HCT116 (cell line): ENCODE measurements around the gene ABHD16B. TPM values are rescaled to one million over a fixed set of nuclear protein-coding genes. Genes with fewer than 3 reads are reported as not detected.
A peak's percentile ranks its signal among the peaks of the same experiment; 100 is the strongest.

ENCODE experiments used
- ATAC-seq: fragments of 200-7000 bp; cut with Tn5 transposase; 2 replicates; pipeline ENCODE4 v1.9.1; 2020; ENCODE audit warnings: mild to moderate bottlenecking, moderate library complexity
- BruUV-seq: library from RNA; stranded (reverse); fragments of 400-500 nt; replicated peaks from 2 replicates; lab custom pipeline; 2021; lab: Mats Ljungman, UMichigan
- CTCF ChIA-PET: fragments of 300-600 bp; sonication (Branson Sonifier 250); formaldehyde crosslinking; loops from one replicate; lab custom pipeline; 2021; ENCODE audit warnings: antibody characterized with exemption; lab: Charles Lee
- POLR2A ChIA-PET: fragments of 300-600, 350-600 bp; sonication (Branson Sonifier 250); formaldehyde crosslinking; loops from one replicate; lab custom pipeline; 2021; ENCODE audit warnings: antibody characterized with exemption; lab: Charles Lee
- RAD21 ChIA-PET, 2 experiments: fragments of 300-600 bp; sonication (Branson Sonifier 250); formaldehyde crosslinking; loops; one replicate each; lab custom pipeline; 2023; ENCODE audit warnings: low total read pairs in 2 of 2; ENCODE audit not compliant: uncharacterized antibody in 2 of 2, unreplicated experiment in 2 of 2, low non-redundant PET in 1 of 2; lab: Charles Lee
- DNase-seq: peaks from one replicate; pipeline ENCODE4 v3.0.0-alpha.2; 2010; ENCODE audit warnings: low read depth, low spot score
- H2AFZ ChIP-seq: fragments of 200-600 bp; shearing (Covaris generic), sonication (generic); 2 replicates; pipeline ENCODE4 v1.6.1; 2017; ENCODE audit warnings: low read depth, mixed run types, mixed read lengths, antibody characterized with exemption, low read length; ENCODE audit not compliant: poor library complexity, severe bottlenecking
- H3K27ac ChIP-seq: 2 replicates; pipeline ENCODE4 v1.5.1; 2012; ENCODE audit warnings: low read depth, low read length
- H3K27me3 ChIP-seq: fragments of 200-600 bp; sonication (generic); 2 replicates; pipeline ENCODE4 v1.6.1; 2016; ENCODE audit warnings: mixed run types, low read length, mixed read lengths; ENCODE audit not compliant: insufficient read depth
- H3K36me3 ChIP-seq, 2 experiments: fragments of 200-500 bp in 1 of 2; fragments of 200-600 bp in 1 of 2; sonication (Bioruptor generic) in 1 of 2; sonication (generic) in 1 of 2; 2 replicates each; pipeline versions ENCODE4 v1.5.1 to v1.6.1; 2014 to 2016; ENCODE audit warnings: low read length in 2 of 2, inconsistent platforms in 1 of 2, mixed read lengths in 1 of 2, mixed run types in 1 of 2; ENCODE audit not compliant: insufficient read depth in 2 of 2, control insufficient read depth in 1 of 2
- H3K4me1 ChIP-seq, 2 experiments: fragments of 200-600 bp in 1 of 2; sonication (generic) in 1 of 2; 2 replicates each; pipeline versions ENCODE4 v1.5.1 to v1.6.1; 2012 to 2017; ENCODE audit warnings: low read length in 2 of 2, inconsistent platforms in 1 of 2, mild to moderate bottlenecking in 1 of 2, mixed read lengths in 1 of 2, mixed run types in 1 of 2, moderate library complexity in 1 of 2; ENCODE audit not compliant: insufficient read depth in 2 of 2, control insufficient read depth in 1 of 2
- H3K4me2 ChIP-seq: fragments of 200-600 bp; sonication (generic); 2 replicates; pipeline ENCODE4 v1.6.1; 2017; ENCODE audit warnings: mixed run types, low read length, mixed read lengths
- H3K4me3 ChIP-seq, 2 experiments: fragments of 200-600 bp in 1 of 2; sonication (generic) in 1 of 2; replicated peaks in 1 of 2; 2 replicates each; pipeline ENCODE4 v1.5.1; 2011 to 2016; ENCODE audit warnings: low read length in 2 of 2, control low read depth in 1 of 2, low read depth in 1 of 2, mild to moderate bottlenecking in 1 of 2, mixed read lengths in 1 of 2, mixed run types in 1 of 2
- H3K79me2 ChIP-seq: fragments of 200-600 bp; sonication (generic); 2 replicates; pipeline ENCODE4 v1.6.1; 2017; ENCODE audit warnings: mild to moderate bottlenecking, mixed run types, low read length, moderate library complexity, mixed read lengths; ENCODE audit not compliant: insufficient read depth
- H3K9ac ChIP-seq: fragments of 200-600 bp; sonication (generic); 2 replicates; pipeline ENCODE4 v1.6.1; 2016; ENCODE audit warnings: low read length, mixed read lengths
- H3K9me2 ChIP-seq: fragments of 200-600 bp; sonication (generic), shearing (Covaris generic); 2 replicates; pipeline ENCODE4 v1.6.1; 2017; ENCODE audit warnings: mixed run types, mild to moderate bottlenecking, moderate library complexity; ENCODE audit not compliant: insufficient read depth
- H3K9me3 ChIP-seq, 2 experiments: fragments of 200-500 bp in 1 of 2; fragments of 200-600 bp in 1 of 2; sonication (Bioruptor generic) in 1 of 2; sonication (generic) in 1 of 2; 2 replicates each; pipeline ENCODE4 v1.6.1; 2014 to 2017; ENCODE audit warnings: low read length in 2 of 2, mixed read lengths in 2 of 2, inconsistent platforms in 1 of 2, low read depth in 1 of 2, mild to moderate bottlenecking in 1 of 2, mixed run types in 1 of 2, moderate library complexity in 1 of 2; ENCODE audit not compliant: control insufficient read depth in 1 of 2, insufficient read depth in 1 of 2
- H4K20me1 ChIP-seq: fragments of 200-600 bp; sonication (generic), shearing (Covaris generic); 2 replicates; pipeline ENCODE4 v1.6.1; 2017; ENCODE audit warnings: mixed run types, mild to moderate bottlenecking, moderate library complexity; ENCODE audit not compliant: insufficient read depth
- CTCF ChIP-seq, 3 experiments: fragments of 200-600 bp in 1 of 3; sonication (generic) in 1 of 3; IDR thresholded peaks in 2 of 3; conservative IDR thresholded peaks in 1 of 3; 2 replicates each; pipeline ENCODE4 v1.5.1; 2012 to 2017; ENCODE audit warnings: low read depth in 2 of 3, low read length in 2 of 3, antibody characterized with exemption in 1 of 3, borderline replicate concordance in 1 of 3, control low read depth in 1 of 3, mild to moderate bottlenecking in 1 of 3, mixed read lengths in 1 of 3, mixed run types in 1 of 3, moderate library complexity in 1 of 3; ENCODE audit not compliant: insufficient read depth in 1 of 3
- ELF1 ChIP-seq: IDR thresholded peaks from 2 replicates; pipeline ENCODE4 v1.6.1; 2012; ENCODE audit warnings: low read depth, borderline replicate concordance
- EZH2 ChIP-seq: fragments of 200-600 bp; sonication (generic); IDR thresholded peaks from 2 replicates; pipeline ENCODE4 v1.6.1; 2017; ENCODE audit warnings: antibody characterized with exemption, mixed run types
- EZH2phosphoT487 ChIP-seq: fragments of 200-600 bp; IDR thresholded peaks from 2 replicates; pipeline ENCODE4 v1.6.1; 2018; ENCODE audit warnings: antibody characterized with exemption, borderline replicate concordance
- FOSL1 ChIP-seq: IDR thresholded peaks from 2 replicates; pipeline ENCODE4 v1.6.1; 2012; ENCODE audit warnings: low read depth
- POLR2A ChIP-seq: IDR thresholded peaks from 2 replicates; pipeline ENCODE4 v1.7.0; 2011; ENCODE audit warnings: borderline replicate concordance; ENCODE audit not compliant: insufficient read depth, insufficient read length; ENCODE audit errors: extremely low read depth
- RAD21 ChIP-seq: IDR thresholded peaks from 2 replicates; pipeline ENCODE4 v1.6.1; 2012; ENCODE audit warnings: low read depth, mild to moderate bottlenecking
- SIN3A ChIP-seq: IDR thresholded peaks from 2 replicates; pipeline ENCODE4 v1.6.1; 2012; ENCODE audit warnings: low read depth
- SRF ChIP-seq: IDR thresholded peaks from 2 replicates; pipeline ENCODE4 v1.6.1; 2012; ENCODE audit warnings: low read depth
- ZNF274 ChIP-seq: fragments of 200-500 bp; sonication (Bioruptor generic); IDR thresholded peaks from 2 replicates; pipeline ENCODE4 v1.6.1; 2014; ENCODE audit warnings: mild to moderate bottlenecking, low read depth, low read length, inconsistent platforms
- intact Hi-C: fragments of 100-400 bp; cut with micrococcal nuclease; formaldehyde crosslinking; loops from 2 replicates; pipeline ENCODE4 v1.10.0; 2022
- total RNA-seq: library from RNA; stranded (reverse); gene quantifications from one replicate; pipeline ENCODE4 v1.2.1, GENCODE V29; 2021; ENCODE audit not compliant: unreplicated experiment
- TF ChIP-seq, protein P1 (sequence below): IDR thresholded peaks from 2 replicates; pipeline ENCODE4 v1.6.1; 2012; ENCODE audit warnings: low read depth
- TF ChIP-seq, protein P2 (sequence below): IDR thresholded peaks from 2 replicates; pipeline ENCODE4 v1.6.1; 2011; ENCODE audit warnings: mild to moderate bottlenecking, low read length, moderate library complexity; ENCODE audit not compliant: insufficient replicate concordance; ENCODE audit errors: extremely low read depth

ABHD16B gene
- total RNA-seq, 1 experiment from 2014 or later: not detected

DNA sequence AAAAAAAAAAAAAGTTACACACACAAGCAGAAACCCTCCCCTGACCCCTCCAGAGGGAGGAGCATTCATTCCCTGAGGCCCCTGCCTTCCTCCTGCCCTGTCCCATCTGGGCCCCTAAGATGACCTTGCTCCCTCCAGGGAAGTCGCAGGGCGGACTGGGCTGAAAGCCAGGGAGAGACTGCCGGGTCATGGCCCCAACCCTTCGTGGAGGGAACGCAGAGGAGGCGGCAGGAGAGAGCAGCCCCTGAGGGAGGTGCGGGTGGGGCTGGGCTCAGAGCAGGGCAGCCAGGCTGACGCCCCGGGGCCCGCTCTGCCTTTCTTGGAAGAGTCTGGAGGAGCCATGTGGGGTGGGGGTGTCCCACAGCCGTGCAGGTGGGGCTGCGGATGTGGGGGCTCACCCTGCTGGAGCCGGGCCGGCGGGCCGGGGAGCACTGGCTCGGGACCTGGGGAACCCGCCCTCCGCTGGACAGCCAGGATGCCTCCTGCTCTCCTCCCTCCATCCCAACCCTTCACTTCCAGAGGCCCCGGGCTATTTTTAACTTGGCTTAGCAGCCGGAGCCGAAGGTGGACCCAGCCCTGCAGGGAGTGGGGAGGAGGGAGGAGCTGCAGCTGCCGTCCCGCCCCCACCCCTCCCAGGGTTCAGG, 15.0 kb upstream of the ABHD16B start (continued):
- TF ChIP-seq, protein P1, sequence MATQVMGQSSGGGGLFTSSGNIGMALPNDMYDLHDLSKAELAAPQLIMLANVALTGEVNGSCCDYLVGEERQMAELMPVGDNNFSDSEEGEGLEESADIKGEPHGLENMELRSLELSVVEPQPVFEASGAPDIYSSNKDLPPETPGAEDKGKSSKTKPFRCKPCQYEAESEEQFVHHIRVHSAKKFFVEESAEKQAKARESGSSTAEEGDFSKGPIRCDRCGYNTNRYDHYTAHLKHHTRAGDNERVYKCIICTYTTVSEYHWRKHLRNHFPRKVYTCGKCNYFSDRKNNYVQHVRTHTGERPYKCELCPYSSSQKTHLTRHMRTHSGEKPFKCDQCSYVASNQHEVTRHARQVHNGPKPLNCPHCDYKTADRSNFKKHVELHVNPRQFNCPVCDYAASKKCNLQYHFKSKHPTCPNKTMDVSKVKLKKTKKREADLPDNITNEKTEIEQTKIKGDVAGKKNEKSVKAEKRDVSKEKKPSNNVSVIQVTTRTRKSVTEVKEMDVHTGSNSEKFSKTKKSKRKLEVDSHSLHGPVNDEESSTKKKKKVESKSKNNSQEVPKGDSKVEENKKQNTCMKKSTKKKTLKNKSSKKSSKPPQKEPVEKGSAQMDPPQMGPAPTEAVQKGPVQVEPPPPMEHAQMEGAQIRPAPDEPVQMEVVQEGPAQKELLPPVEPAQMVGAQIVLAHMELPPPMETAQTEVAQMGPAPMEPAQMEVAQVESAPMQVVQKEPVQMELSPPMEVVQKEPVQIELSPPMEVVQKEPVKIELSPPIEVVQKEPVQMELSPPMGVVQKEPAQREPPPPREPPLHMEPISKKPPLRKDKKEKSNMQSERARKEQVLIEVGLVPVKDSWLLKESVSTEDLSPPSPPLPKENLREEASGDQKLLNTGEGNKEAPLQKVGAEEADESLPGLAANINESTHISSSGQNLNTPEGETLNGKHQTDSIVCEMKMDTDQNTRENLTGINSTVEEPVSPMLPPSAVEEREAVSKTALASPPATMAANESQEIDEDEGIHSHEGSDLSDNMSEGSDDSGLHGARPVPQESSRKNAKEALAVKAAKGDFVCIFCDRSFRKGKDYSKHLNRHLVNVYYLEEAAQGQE: no peak
- no peak for TF ChIP-seq ELF1
- no peak for TF ChIP-seq SIN3A

- ATAC-seq (no peak), DNase-seq (no peak)
- no peaks in the 10 kb centered on the region for H3K27me3 ChIP-seq
- H3K9ac ChIP-seq: no peak overlapping the region
- H2AFZ ChIP-seq: peak overlapping the region; percentile 92
- ChIA-PET CTCF (no interaction called here), POLR2A (no interaction called here), RAD21 (no interaction called here)
- no peaks in the 10 kb centered on the region for H3K36me3 ChIP-seq
- intact Hi-C loops: no loop called here
- no TSS peak for BruUV-seq
- no peaks in the 10 kb centered on the region for H4K20me1 ChIP-seq
- H3K4me3 ChIP-seq: peak overlapping the region in 1 of 2 experiments; percentile 49; a peak in 1 of 4 replicates
- peak overlapping the region; percentile 90 for H3K4me2 ChIP-seq
- H3K9me2 ChIP-seq: no peaks in the 10 kb centered on the region
- H3K4me1 ChIP-seq: peaks cover 23 to 28% of the 10 kb centered on the region in 2 experiments
- H3K9me3 ChIP-seq: no peaks in the 10 kb centered on the region
- no peaks in the 10 kb centered on the region for H3K79me2 ChIP-seq
- H3K27ac ChIP-seq: peak overlapping the region; percentile 66
- TF ChIP-seq, protein P1: no peak
- TF ChIP-seq CTCF (IDR thresholded peaks at IDR 0.05 in 2 of 3, conservative IDR thresholded peaks at IDR 0.05 in 1 of 3; ENCODE audit: borderline replicate concordance in 1 of 3, insufficient read depth in 1 of 3, low read depth in 2 of 3, low read length in 2 of 3) (no peak), FOSL1 (no peak), SRF (no peak), ZNF274 (no peak), EZH2 (no peak), RAD21 (no peak), POLR2A (no peak), EZH2phosphoT487 (no peak)
- TF ChIP-seq, protein P2, sequence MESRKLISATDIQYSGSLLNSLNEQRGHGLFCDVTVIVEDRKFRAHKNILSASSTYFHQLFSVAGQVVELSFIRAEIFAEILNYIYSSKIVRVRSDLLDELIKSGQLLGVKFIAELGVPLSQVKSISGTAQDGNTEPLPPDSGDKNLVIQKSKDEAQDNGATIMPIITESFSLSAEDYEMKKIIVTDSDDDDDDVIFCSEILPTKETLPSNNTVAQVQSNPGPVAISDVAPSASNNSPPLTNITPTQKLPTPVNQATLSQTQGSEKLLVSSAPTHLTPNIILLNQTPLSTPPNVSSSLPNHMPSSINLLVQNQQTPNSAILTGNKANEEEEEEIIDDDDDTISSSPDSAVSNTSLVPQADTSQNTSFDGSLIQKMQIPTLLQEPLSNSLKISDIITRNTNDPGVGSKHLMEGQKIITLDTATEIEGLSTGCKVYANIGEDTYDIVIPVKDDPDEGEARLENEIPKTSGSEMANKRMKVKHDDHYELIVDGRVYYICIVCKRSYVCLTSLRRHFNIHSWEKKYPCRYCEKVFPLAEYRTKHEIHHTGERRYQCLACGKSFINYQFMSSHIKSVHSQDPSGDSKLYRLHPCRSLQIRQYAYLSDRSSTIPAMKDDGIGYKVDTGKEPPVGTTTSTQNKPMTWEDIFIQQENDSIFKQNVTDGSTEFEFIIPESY: no peak
Observed at GRCh38 chr20:63846888-63847236, 14.4 kb upstream of the ABHD16B start.
